Measurements from ENCODE around the gene ANXA7. TPM values are rescaled to one million over a fixed set of nuclear protein-coding genes. Genes with fewer than 3 reads are reported as not detected.

Gene ANXA7
- total RNA-seq, 2 experiments from 2014 or later, result 101 to 103 TPM

DNA sequence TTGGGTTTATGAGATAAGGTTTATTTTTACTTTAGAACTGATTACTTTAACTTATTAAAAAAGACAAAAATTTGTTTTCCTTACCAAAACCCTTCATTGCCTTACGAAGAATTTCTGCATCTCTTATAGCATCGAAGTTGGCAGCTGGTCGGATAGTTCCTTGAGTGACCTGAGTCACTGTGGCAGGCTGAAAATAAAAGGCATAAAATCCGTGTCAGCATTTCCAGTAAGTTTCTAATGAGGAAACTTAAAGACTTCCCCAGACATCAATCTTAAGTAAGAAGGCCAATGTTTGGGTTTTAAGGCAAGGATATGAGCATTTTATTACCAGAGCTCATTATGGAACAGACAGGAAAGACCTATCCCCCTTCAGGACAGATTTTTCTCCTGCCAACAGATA is 25.6 kb downstream of the ANXA7 start:
- H3K27me3 Mint-ChIP-seq, result no peaks in the 10 kb centered on the region
- H3K36me3 Mint-ChIP-seq (ENCODE audit: low read depth), result peaks cover 55% of the 10 kb centered on the region
- TF ChIP-seq, protein P1, sequence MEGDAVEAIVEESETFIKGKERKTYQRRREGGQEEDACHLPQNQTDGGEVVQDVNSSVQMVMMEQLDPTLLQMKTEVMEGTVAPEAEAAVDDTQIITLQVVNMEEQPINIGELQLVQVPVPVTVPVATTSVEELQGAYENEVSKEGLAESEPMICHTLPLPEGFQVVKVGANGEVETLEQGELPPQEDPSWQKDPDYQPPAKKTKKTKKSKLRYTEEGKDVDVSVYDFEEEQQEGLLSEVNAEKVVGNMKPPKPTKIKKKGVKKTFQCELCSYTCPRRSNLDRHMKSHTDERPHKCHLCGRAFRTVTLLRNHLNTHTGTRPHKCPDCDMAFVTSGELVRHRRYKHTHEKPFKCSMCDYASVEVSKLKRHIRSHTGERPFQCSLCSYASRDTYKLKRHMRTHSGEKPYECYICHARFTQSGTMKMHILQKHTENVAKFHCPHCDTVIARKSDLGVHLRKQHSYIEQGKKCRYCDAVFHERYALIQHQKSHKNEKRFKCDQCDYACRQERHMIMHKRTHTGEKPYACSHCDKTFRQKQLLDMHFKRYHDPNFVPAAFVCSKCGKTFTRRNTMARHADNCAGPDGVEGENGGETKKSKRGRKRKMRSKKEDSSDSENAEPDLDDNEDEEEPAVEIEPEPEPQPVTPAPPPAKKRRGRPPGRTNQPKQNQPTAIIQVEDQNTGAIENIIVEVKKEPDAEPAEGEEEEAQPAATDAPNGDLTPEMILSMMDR (IDR thresholded peaks at IDR 0.05), result no peak
- ChIA-PET POLR2A (interaction anchor here (0.7 kb wide), 1 partner anchor 25 kb away, joined by 3 read pairs; no protein-coding TSS in a partner anchor), CTCF (no interaction called here)
- intact Hi-C loops (cut with micrococcal nuclease), result no loop called here
- DNase-seq, result no peak
- ATAC-seq, result no peak
- peaks cover 1% of the 10 kb centered on the region for H3K4me1 Mint-ChIP-seq (ENCODE audit: low read depth)
- no peak overlapping the region for H3K27ac Mint-ChIP-seq
- H3K9me3 Mint-ChIP-seq, result no peaks in the 10 kb centered on the region
- no peak overlapping the region for H3K4me3 Mint-ChIP-seq

DNA sequence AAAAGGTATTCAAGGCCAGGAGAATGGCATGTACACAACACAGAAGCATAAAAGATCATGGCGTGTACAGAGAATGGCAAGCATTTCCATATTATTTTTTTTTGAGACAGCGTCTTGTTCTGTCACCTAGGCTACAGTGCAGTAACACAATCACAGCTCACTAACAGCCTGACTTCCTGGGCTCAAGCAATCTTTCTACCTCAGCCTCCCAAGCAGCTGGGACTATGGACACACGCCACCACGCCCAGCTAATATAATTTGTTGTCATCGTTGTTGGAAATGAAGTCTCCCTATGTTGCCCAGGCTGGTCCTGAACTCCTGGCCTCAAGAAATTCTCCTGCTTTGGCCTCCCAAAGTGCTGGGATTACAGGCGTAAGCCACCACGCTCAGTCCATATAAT is 27.3 kb downstream of the ANXA7 start:
- TF ChIP-seq, protein P1 (IDR thresholded peaks at IDR 0.05), result no peak
- ATAC-seq (no peak), DNase-seq (no peak)
- H3K4me3 Mint-ChIP-seq, result no peak overlapping the region
- ChIA-PET POLR2A (no interaction called here), CTCF (interaction anchor here (0.5 to 0.9 kb wide), 2 partner anchors 257 to 1880 kb away, joined by 3 read pairs; no protein-coding TSS in a partner anchor)
- no peak overlapping the region for H3K27ac Mint-ChIP-seq
- H3K4me1 Mint-ChIP-seq (ENCODE audit: low read depth), result no peaks in the 10 kb centered on the region
- intact Hi-C loops (cut with micrococcal nuclease), result no loop called here
- H3K27me3 Mint-ChIP-seq, result no peaks in the 10 kb centered on the region
- H3K9me3 Mint-ChIP-seq, result no peaks in the 10 kb centered on the region
- peaks cover 49% of the 10 kb centered on the region for H3K36me3 Mint-ChIP-seq (ENCODE audit: low read depth)

DNA sequence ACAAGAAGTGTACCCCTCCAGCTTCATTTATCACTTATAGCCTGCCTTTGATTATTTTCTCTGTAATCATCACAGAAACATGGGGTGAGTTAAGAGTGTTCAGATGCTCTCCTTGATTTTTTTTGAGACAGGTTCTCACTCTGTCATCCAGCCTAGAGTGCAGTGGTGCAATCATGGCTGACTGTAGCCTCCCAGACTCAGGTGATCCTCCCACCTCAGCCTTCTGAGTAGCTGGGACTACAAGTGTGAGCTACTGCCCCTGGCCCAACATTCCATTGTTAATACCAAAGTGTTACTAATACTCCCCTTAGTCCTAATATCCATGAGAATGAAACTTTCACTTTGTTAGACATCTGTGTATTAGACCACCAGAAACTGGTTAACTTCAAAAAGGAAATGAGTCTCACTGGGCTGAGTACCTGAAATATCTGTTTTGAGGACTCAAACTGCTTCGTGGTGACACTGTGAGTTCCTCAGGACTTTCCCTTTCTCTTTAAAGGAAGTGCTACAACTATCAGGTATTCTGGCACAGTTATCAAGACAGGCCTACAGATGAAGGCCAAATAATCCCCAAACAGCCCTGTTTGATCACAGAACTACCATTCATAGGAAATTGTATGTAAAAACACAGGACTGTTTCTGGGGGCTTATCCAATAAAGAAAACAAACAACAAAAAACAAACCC is 34.7 kb downstream of the ANXA7 start:
- intact Hi-C loops (cut with micrococcal nuclease), result no loop called here
- Mint-ChIP-seq H3K36me3 (ENCODE audit: low read depth) (peaks cover 37% of the 10 kb centered on the region), H3K4me3 (no peak overlapping the region), H3K27ac (peak overlapping the region; percentile 85), H3K9me3 (no peaks in the 10 kb centered on the region), H3K27me3 (no peaks in the 10 kb centered on the region), H3K4me1 (ENCODE audit: low read depth) (peaks cover 8% of the 10 kb centered on the region)
- TF ChIP-seq, protein P1 (IDR thresholded peaks at IDR 0.05), result no peak
- ChIA-PET CTCF (no interaction called here), POLR2A (interaction anchor here (0.6 kb wide), 1 partner anchor 232 kb away, joined by 3 read pairs; no protein-coding TSS in a partner anchor)
- DNase-seq (no peak), ATAC-seq (peak; percentile 56)

DNA sequence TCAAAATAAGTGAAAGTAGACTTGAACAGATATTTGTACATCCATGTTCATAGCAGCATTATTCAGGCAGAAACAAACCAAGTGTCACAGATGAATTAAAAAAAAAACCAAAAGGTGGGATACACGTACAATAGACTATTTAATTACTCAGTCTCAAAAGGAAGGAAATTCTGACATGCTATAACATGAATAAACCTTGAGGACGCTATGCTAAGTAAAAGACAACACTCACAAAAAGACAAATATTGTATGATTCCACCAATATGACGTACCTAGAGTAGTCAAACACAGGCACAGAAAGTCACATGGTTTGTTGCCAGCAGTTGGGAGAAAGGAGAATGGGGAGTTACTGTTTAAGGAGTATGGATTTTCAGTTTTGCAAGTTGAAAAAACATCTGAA is 37.2 kb downstream of the ANXA7 start:
- H3K27ac Mint-ChIP-seq, result no peak overlapping the region
- H3K36me3 Mint-ChIP-seq (ENCODE audit: low read depth), result peaks cover 37% of the 10 kb centered on the region
- ATAC-seq (no peak), DNase-seq (no peak)
- TF ChIP-seq, protein P1 (IDR thresholded peaks at IDR 0.05), result no peak
- H3K4me3 Mint-ChIP-seq, result no peak overlapping the region
- H3K9me3 Mint-ChIP-seq, result no peaks in the 10 kb centered on the region
- ChIA-PET POLR2A (interaction anchor here (0.6 kb wide), 1 partner anchor 148 kb away, joined by 4 read pairs; no protein-coding TSS in a partner anchor), CTCF (no interaction called here)
- no peaks in the 10 kb centered on the region for H3K27me3 Mint-ChIP-seq
- H3K4me1 Mint-ChIP-seq (ENCODE audit: low read depth), result peaks cover 8% of the 10 kb centered on the region
- intact Hi-C loops (cut with micrococcal nuclease), result no loop called here

DNA sequence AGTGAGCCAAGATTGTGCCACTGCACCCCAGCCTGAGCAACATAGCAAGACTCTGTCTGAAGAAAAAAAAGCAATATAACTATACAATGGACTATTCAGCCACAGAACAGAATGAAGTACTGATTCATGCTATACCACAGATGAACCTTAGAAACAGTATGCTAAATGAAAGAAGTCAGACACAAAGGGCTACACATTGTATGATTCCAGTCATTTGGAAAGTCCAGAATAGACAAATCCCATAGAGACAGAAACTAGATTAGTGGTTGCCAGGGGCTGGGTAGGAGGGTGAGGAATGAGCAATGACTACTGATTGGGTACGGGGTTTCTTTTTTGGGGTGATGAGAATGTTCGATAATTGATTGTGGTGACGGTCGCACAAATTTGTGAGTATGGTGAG is 45.6 kb downstream of the ANXA7 start:
- Mint-ChIP-seq H3K9me3 (no peaks in the 10 kb centered on the region), H3K27me3 (no peaks in the 10 kb centered on the region), H3K4me1 (ENCODE audit: low read depth) (peaks cover 10% of the 10 kb centered on the region), H3K27ac (peak overlapping the region; percentile 63), H3K36me3 (ENCODE audit: low read depth) (peaks cover 40% of the 10 kb centered on the region), H3K4me3 (no peak overlapping the region)
- DNase-seq (no peak), ATAC-seq (peak; percentile 30)
- ChIA-PET POLR2A (interaction anchor here (1.0 kb wide), 1 partner anchor 9 kb away, joined by 3 read pairs; the partner anchor contains the start of gene CFAP70), CTCF (interaction anchor here (1.2 kb wide), 1 partner anchor 10 kb away, joined by 3 read pairs; the partner anchor contains the start of gene CFAP70)
- TF ChIP-seq, protein P1 (IDR thresholded peaks at IDR 0.05), result no peak
- intact Hi-C loops (cut with micrococcal nuclease), result no loop called here

Measured in activated CD8-positive, alpha-beta T cell treated with anti-CD3 and anti-CD28 coated beads for 36 hours (primary cell).